Stimulated activated CD4-positive, alpha-beta T cell treated with anti-CD3 and anti-CD28 coated beads, Interleukin-4, amount 100 ng/mL, for 1 hour (primary cell): ENCODE measurements around the gene SNX5.

Experiments
- DNase-seq: peaks from one replicate; pipeline ENCODE4 v3.0.0-alpha.2; 2020

The SNX5 gene

GRCh38 chr20:17968366-17969277 is at the start of gene SNX5, which contains the start of gene MGME1:
SNX5 (minus strand) TSS chr20:17968794; CDS start chr20:17968425, 369 bp downstream.
MGME1 (plus strand) TSS chr20:17969018; CDS start chr20:17969860, 842 bp downstream.
- DNase-seq: peak; percentile 99

- DNase-seq: no peak
These were observed 49.5 kb upstream of the SNX5 start for GRCh38 chr20:18018100-18018499.

GRCh38 chr20:18016772-18017171 is 48.2 kb upstream of the SNX5 start:
- DNase-seq: no peak

- DNase-seq: no peak
These were observed 45.8 kb upstream of the SNX5 start for GRCh38 chr20:18014411-18014810.

GRCh38 chr20:18012901-18013300 is 44.3 kb upstream of the SNX5 start:
- no peak for DNase-seq

- DNase-seq: no peak
These were observed 43.5 kb upstream of the SNX5 start for GRCh38 chr20:18011951-18012645.

GRCh38 chr20:18011482-18011881 is 42.9 kb upstream of the SNX5 start:
- DNase-seq: no peak

GRCh38 chr20:18009116-18009515 is 40.5 kb upstream of the SNX5 start:
- no peak for DNase-seq

- DNase-seq: no peak
These were observed 39.1 kb upstream of the SNX5 start for GRCh38 chr20:18007534-18008292.

- no peak for DNase-seq
These were observed 38.1 kb upstream of the SNX5 start for GRCh38 chr20:18006684-18007083.

GRCh38 chr20:18005990-18006364 is 37.4 kb upstream of the SNX5 start:
- no peak for DNase-seq

- DNase-seq: no peak
These were observed 36.8 kb upstream of the SNX5 start for GRCh38 chr20:18005170-18005989.

- no peak for DNase-seq
These were observed 35.9 kb upstream of the SNX5 start for GRCh38 chr20:18004384-18005031.

- no peak for DNase-seq
These were observed 35.3 kb upstream of the SNX5 start for GRCh38 chr20:18003897-18004296.

- no peak for DNase-seq
These were observed 32.7 kb upstream of the SNX5 start for GRCh38 chr20:18001131-18001921.

- no peak for DNase-seq
These were observed 31.0 kb upstream of the SNX5 start for GRCh38 chr20:17999566-17999965.

GRCh38 chr20:17998446-17998845 is 29.9 kb upstream of the SNX5 start:
- DNase-seq: no peak

- DNase-seq: no peak
These were observed 27.6 kb upstream of the SNX5 start for GRCh38 chr20:17995967-17996819.

- no peak for DNase-seq
These were observed 25.0 kb upstream of the SNX5 start for GRCh38 chr20:17993546-17993945.
